Pons (tissue), 1 donor: Measurements from ENCODE around the gene SRC.
"Not testable (repeated sequence)": the region's sequence is repeated elsewhere in the genome, so short reads cannot be mapped to it uniquely, and the experiment has no call there.

Source experiments
- DNase-seq: peaks from one replicate; pipeline ENCODE4 v3.0.0-alpha.2; 2016; ENCODE audit warnings: low spot score

SRC gene

DNA sequence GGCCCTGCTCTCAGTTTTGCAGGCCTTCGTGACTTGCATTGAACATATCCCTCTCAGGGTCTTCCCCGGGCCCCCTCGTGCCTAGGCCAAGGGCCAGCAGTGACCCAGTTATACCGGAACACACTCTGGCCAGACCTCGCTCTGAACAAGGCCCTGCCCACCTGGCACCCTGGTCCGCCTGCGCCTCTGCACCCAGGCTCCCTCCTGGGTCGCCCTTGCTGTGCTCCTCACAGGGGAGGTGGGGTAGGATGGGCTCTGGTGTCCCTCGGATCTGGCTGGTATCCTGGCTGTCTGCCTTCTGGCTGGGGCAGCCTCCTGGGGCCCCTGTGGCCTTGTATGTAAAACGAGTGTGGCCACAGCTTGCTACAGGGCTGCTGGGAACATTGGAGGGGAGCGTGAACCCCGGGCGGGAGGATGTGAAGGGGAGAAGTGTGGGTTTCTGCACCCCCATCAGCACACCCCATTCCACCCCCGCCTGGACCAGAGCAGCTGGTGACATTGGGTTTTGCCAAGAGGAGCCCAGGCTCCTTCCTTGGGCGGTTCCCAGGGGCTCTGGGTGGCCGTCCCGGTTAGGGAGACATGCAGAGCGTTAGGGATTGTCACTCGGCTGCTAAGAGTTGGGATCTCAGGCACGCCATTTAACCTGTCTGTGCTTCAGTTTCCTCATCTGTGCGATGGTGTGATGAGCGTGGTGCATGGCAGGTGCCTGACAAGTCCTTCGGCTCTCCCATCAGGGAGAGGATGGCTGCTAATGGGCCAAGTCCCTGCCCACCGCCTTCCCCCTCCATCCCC lies 17.5 kb downstream of the SRC start:
- no peak for DNase-seq

GRCh38 chr20:37364013-37364926 lies 18.3 kb downstream of the SRC start:
- no peak for DNase-seq

DNA sequence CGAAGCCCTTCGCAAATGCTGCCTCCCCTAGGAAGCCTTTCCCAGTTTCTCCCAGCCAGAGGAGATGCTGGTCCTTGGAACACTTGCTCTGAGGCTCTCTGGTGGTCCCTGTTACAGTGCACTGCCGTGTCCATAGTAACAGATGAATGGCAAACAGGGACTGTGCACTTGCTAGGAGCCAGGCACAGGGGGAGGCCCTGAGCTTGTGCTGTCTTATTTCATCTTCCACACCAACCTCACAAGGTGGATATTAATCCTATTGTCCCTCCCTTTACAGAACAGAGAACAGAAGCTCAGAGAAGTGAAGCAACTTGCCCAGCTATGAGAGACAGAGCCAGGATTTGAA lies 19.0 kb downstream of the SRC start:
- DNase-seq = no peak

- DNase-seq = peak; percentile 58
These were observed 20.1 kb downstream of the SRC start for GRCh38 chr20:37365760-37366638.

DNA sequence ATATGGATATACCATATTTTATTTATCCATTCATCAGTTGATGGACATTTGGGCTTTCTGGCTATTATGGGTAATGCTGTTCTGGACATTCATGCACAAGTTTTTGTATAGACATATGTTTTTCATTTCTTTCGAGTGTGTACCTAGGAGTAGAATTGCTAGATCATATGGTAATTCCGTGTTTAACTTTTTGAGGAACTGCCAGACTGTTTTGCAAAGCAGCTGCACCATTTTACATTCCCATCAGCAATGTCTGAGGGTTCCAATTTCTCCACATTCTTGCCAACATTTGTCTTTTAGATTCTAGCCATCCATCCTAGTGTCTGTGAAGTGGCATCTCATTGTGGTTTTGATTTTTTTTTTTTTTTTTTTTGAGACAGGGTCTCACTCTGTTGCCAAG lies 20.8 kb downstream of the SRC start:
- DNase-seq = no peak

GRCh38 chr20:37369846-37370245 lies 23.9 kb downstream of the SRC start:
- no peak for DNase-seq

DNA sequence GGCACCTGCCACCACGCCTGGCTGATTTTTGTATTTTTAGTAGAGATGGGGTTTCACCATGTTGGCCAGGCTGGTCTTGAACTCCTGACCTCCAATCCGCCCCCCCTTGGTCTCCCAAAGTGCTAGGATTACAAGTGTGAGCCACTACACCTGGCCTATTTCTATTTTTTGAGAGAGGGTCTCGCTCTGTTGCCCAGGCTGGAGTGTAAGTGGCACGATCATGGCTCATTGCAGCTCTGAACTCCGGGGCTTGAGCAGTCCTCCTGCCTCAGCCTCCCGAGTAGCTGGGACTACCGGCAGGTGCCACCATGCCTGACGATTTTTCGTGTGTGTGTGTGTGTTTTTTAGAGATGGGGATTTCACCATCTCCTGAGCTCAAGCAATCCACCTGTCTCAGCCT lies 25.9 kb downstream of the SRC start:
- DNase-seq = not testable (repeated sequence)

- DNase-seq = no peak
These were observed 26.5 kb downstream of the SRC start for GRCh38 chr20:37372441-37372840.

- no peak for DNase-seq
These were observed 27.2 kb downstream of the SRC start for GRCh38 chr20:37373020-37373598.

GRCh38 chr20:37375227-37375626 lies 29.3 kb downstream of the SRC start:
- no peak for DNase-seq

GRCh38 chr20:37376324-37376723 lies 30.4 kb downstream of the SRC start:
- DNase-seq = no peak

GRCh38 chr20:37376791-37377190 lies 30.9 kb downstream of the SRC start:
- no peak for DNase-seq

DNA sequence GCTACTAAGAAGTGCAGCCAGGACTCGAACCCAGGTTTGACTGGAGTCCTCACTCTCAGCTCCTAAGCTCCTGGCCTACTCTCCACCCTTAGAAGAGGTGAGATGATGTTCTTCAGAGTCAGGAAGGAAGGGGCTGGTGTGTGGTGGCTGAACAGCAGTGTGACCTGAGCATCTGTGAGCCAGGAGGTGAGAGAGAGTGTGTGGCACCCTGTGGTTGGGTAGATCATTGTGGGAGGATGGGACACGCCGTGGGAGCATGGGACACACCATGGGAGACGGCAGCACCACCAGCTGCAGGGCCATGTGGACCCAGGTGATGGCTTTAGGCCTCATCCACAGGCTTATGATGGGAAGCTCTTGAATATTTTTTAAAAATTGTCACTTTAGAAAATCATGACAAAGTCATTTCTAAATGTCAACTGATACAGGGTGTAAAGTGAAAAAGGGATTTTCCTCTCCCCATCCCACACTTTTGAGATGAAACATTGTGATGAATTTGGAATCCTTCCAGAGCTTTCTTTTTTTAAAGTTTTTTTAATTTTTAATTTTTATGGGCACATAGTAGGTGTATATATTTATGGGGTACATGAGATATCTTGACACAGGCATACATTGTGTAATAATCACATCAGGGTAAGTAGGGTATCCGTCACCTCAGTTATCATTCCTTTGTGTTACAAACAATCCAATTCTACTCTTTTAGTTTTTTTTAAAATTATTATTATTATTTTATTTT lies 31.6 kb downstream of the SRC start:
- DNase-seq = no peak

DNA sequence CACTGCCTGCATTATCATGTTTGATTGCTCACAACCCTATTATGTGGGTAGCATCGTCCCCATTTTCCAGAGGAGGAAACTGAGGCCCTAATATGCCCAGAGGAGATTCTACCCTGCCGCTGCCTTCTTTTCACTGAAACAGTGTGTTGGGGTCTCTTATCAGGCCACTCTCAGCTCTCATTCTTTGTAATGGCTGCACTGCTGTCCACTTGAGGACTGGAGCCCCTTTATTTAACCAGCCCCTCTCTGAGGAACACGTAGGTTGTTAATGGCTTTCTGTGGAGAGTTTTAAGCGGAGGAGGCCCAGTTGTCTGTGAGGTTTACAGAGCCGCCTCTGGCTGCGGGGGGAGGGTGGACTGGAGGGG lies 32.5 kb downstream of the SRC start:
- no peak for DNase-seq

DNA sequence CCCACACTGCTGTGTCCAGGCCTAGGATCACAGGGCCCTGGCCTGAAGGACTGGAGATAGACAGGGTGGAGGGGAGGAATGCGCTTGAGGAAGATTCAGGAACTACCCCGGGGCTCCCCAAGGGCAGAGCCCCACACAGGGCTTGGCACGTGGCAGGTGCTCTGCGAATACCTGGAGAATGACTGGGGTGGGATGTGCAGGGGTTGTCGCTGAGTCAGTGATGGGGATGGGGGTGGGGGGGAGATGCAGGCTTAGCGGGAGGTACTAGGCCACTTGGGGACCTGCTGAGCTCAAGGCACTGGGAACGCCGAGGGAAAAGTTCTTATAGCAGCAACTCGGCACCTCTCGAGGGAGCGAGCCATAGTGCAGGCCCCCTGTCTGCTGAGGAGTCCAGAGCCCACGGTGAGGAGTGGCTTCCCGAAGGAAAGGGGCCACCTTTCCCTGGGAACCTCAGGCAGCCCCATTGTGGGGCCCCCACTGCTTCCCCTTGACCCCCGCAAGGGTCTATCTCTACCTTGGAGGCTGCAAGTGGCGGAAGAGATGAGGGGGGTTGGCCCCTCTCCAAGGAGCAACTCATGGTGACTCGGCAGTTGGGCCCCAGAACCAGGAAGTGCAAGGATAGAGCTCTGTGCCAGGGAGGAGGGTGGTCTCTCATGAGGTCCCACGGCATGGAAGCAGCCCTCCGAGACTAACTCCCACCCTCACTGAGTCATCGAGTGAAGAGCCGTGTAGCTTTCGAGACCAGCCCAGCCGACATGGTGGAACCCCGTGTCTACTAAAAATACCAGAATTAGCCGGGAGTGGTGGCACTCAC lies 33.1 kb downstream of the SRC start:
- no peak for DNase-seq

DNA sequence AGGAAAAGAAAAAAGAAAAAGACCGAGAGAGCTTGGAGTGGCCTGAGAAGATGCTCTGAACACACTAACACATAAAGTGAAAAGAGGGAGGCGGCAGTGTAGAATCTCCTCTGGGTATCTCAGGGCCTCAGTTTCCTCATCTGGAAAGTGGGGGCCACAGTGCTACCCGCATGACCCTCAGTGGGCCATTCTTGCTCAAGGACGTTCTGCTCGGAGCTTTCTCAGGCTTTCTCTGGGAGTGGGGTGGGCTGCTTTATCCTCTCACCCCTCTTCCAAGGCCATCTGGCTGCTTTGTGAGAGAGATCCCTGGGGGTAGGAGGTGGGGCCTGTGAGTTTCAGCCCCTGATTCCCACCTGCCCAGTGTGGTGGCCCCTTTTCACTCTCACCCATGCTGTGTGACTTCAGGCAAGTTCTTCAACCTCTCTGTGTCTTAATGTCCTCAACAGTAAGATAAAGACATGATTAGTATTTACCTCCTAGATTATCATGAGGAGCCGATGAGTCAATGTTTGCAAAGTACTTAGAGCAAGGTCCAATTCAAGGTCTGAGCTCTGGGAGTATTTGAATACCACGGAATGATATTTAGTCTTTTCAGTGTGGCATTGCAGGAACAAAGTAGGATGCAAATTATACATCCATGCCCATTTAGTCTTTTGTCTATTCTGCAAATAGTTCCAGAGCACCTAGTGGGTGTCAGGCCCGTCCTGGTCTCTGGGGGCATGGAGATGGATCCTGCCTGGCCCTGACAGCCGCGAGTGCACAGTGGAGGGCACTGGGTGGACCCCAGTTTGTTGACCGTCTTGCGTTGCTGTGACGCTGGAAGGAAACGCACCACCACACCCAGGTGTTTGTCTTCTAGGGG lies 34.3 kb downstream of the SRC start:
- DNase-seq = no peak

DNA sequence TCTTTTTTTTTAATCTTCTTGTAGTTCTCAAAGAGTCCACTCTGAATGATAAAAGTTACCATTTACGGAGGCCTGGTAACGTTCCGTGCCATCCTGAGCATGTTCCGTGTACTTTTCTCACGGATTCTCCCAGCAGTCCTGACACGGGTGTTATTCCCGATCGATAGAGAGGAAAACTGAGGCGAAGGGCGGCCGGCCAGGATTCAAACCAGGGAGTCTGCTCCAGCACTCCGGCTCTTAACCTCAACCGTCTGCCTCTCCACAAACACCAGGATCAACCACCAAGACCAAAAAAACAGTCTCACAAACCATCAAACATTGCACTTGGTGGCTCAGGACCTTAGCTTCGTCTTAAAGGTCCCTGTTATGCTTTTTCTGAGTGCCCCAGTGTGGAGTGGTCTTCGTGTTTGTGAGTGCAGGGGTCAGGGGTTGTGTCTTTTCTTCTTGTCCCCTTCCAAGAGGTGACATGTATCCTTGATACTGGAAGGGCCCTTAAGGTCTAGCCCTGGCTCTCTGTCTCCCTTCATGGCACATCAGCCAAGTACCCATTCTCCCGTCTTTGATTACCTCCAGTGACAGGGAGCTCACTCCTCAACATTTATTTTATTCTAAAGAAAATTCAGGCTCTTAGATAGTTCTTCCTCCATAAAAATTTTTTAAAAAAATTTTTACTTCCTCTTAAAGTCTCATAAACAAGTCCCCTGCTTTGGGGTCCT lies 35.1 kb downstream of the SRC start:
- DNase-seq = no peak

- no peak for DNase-seq
These were observed 35.9 kb downstream of the SRC start for GRCh38 chr20:37381621-37382471.
